Measurements from ENCODE around the gene DNAH10.

GRCh38 chr12:123941624-123942237 lies 179.6 kb downstream of the DNAH10 start:
- TF ChIP-seq, protein P1, sequence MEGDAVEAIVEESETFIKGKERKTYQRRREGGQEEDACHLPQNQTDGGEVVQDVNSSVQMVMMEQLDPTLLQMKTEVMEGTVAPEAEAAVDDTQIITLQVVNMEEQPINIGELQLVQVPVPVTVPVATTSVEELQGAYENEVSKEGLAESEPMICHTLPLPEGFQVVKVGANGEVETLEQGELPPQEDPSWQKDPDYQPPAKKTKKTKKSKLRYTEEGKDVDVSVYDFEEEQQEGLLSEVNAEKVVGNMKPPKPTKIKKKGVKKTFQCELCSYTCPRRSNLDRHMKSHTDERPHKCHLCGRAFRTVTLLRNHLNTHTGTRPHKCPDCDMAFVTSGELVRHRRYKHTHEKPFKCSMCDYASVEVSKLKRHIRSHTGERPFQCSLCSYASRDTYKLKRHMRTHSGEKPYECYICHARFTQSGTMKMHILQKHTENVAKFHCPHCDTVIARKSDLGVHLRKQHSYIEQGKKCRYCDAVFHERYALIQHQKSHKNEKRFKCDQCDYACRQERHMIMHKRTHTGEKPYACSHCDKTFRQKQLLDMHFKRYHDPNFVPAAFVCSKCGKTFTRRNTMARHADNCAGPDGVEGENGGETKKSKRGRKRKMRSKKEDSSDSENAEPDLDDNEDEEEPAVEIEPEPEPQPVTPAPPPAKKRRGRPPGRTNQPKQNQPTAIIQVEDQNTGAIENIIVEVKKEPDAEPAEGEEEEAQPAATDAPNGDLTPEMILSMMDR (IDR thresholded peaks at IDR 0.05; ENCODE audit: low read length): no peak
- TF ChIP-seq EZH2 (IDR thresholded peaks at IDR 0.05; ENCODE audit: borderline replicate concordance, low read length): no peak
